Measurements from ENCODE around the gene ZNF614. TPM values are rescaled to one million over a fixed set of nuclear protein-coding genes. Genes with fewer than 3 reads are reported as not detected.

Gene ZNF614
- total and polyA plus RNA-seq, 9 donors, result 6.3 to 12.7 (median 10.1) TPM

GRCh38 chr19:51971624-51972023 lies 56.6 kb downstream of the ZNF614 start:
- no peak for DNase-seq
- no peaks in the 10 kb centered on the region for H3K4me1 ChIP-seq (ENCODE audit: insufficient read depth)
- H3K9me3 ChIP-seq, result peaks cover 18 to 91% of the 10 kb centered on the region in 2 donors
- H3K36me3 ChIP-seq, result peaks cover 32% of the 10 kb centered on the region
- WGBS, 3 donors, result 97 to 99% (median 99%) methylated on average over 4 of the region's 4 CpGs
- H3K4me3 ChIP-seq, result no peak overlapping the region
- intact Hi-C loops (cut with DNase I), result no loop called here
- no peaks in the 10 kb centered on the region for H3K27me3 ChIP-seq
- no peak overlapping the region for H3K27ac ChIP-seq
- no peak for TF ChIP-seq POLR2A (IDR thresholded peaks at IDR 0.05)
- no peak for TF ChIP-seq EP300 (IDR thresholded peaks at IDR 0.05)
- TF ChIP-seq CTCF (IDR thresholded peaks at IDR 0.05), result no peak

DNA sequence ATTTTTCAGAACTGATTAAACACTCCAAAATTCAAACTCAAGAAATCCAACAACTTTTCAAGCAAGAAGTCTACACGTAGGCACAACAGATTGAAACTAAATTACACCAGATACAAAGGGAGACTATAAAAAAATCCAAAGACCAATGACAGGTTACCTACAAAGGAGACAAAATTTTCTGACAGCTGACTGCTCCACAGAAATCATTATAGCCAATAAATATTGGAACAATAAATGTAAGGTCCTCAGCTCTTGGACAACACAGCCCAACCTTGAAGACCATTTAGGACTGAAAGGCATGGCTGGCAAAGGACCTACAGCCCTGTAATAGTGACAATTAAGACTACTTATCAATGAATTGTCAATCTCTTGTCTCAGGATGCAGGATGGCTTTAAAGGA lies 57.5 kb downstream of the ZNF614 start:
- peaks cover 18 to 91% of the 10 kb centered on the region in 2 donors for H3K9me3 ChIP-seq
- H3K36me3 ChIP-seq, result peaks cover 33% of the 10 kb centered on the region
- 95 to 98% (median 97%) methylated on average over 1 of the region's 1 CpG for WGBS, 3 donors
- no peaks in the 10 kb centered on the region for H3K4me1 ChIP-seq (ENCODE audit: insufficient read depth)
- no peak overlapping the region for H3K27ac ChIP-seq
- intact Hi-C loops (cut with DNase I), result no loop called here
- H3K4me3 ChIP-seq, result no peak overlapping the region
- no peak for DNase-seq
- TF ChIP-seq CTCF (IDR thresholded peaks at IDR 0.05) (no peak), POLR2A (IDR thresholded peaks at IDR 0.05) (no peak)
- no peaks in the 10 kb centered on the region for H3K27me3 ChIP-seq

GRCh38 chr19:51965583-51965982 lies 62.6 kb downstream of the ZNF614 start:
- peaks cover 24% of the 10 kb centered on the region for H3K36me3 ChIP-seq
- DNase-seq, result no peak
- 96 to 99% (median 99%) methylated on average over 5 of the region's 5 CpGs for WGBS, 3 donors
- no peak overlapping the region for H3K4me3 ChIP-seq
- TF ChIP-seq EP300 (IDR thresholded peaks at IDR 0.05), result no peak
- H3K4me1 ChIP-seq (ENCODE audit: insufficient read depth), result no peaks in the 10 kb centered on the region
- H3K9me3 ChIP-seq, result peaks cover 0 to 68% of the 10 kb centered on the region in 2 donors
- no peak overlapping the region for H3K27ac ChIP-seq
- intact Hi-C loops (cut with DNase I), result no loop called here
- H3K27me3 ChIP-seq, result no peaks in the 10 kb centered on the region

Other genes starting within 250 kb of the ZNF614 start
- 1 to 10 TPM; 1.5 to 4.5 (median 3.5) TPM for gene FPR3, start 233.2 kb downstream of the ZNF614 start, total RNA-seq
- 10 to 100 TPM in 1 of 2 donors, 1 to 10 TPM in 1; 1.9 to 20.5 TPM for gene FPR3, start 233.2 kb downstream of the ZNF614 start, polyA plus RNA-seq
- 10 to 100 TPM; 18.2 to 33.1 (median 30.0) TPM for gene ZNF577, start 140.4 kb downstream of the ZNF614 start, total RNA-seq
- gene ZNF577, start 140.4 kb downstream of the ZNF614 start, polyA plus RNA-seq, result 10 to 100 TPM; 38.9 to 40.6 TPM
- gene ZNF649, start 123.4 kb downstream of the ZNF614 start, total RNA-seq, result 10 to 100 TPM in 6 of 7 donors, 1 to 10 TPM in 1; 9.4 to 22.4 (median 21.2) TPM
- 10 to 100 TPM; 13.2 to 15.5 TPM for gene ZNF649, start 123.4 kb downstream of the ZNF614 start, polyA plus RNA-seq
- 1 to 10 TPM; 5.1 to 8.0 (median 5.9) TPM for gene ZNF613, start 100.9 kb downstream of the ZNF614 start, total RNA-seq
- gene ZNF613, start 100.9 kb downstream of the ZNF614 start, polyA plus RNA-seq, result 1 to 10 TPM; 4.9 to 7.0 TPM
- gene ZNF350, start 41.5 kb downstream of the ZNF614 start, total RNA-seq, result 10 to 100 TPM in 6 of 7 donors, 1 to 10 TPM in 1; 9.2 to 16.6 (median 13.9) TPM
- gene ZNF350, start 41.5 kb downstream of the ZNF614 start, polyA plus RNA-seq, result 10 to 100 TPM; 10.4 to 16.6 TPM
- gene ZNF615, start 20.2 kb downstream of the ZNF614 start, total RNA-seq, result 10 to 100 TPM in 6 of 7 donors, 1 to 10 TPM in 1; 6.8 to 20.0 (median 15.3) TPM
- 10 to 100 TPM in 1 of 2 donors, 1 to 10 TPM in 1; 9.6 to 11.8 TPM for gene ZNF615, start 20.2 kb downstream of the ZNF614 start, polyA plus RNA-seq
- gene ZNF432, start 20.5 kb upstream of the ZNF614 start, total RNA-seq, result 10 to 100 TPM; 12.3 to 18.4 (median 16.2) TPM
- 10 to 100 TPM in 1 of 2 donors, 1 to 10 TPM in 1; 9.3 to 10.4 TPM for gene ZNF432, start 20.5 kb upstream of the ZNF614 start, polyA plus RNA-seq
- gene ZNF841, start 67.4 kb upstream of the ZNF614 start, total RNA-seq, result 10 to 100 TPM; 13.2 to 33.9 (median 24.2) TPM
- gene ZNF841, start 67.4 kb upstream of the ZNF614 start, polyA plus RNA-seq, result 10 to 100 TPM; 13.8 to 19.1 TPM
- 10 to 100 TPM in 5 of 7 donors, 1 to 10 TPM in 2; 4.5 to 22.3 (median 14.1) TPM for gene ZNF616, start 111.6 kb upstream of the ZNF614 start, total RNA-seq
- 10 to 100 TPM in 1 of 2 donors, 1 to 10 TPM in 1; 5.1 to 10.3 TPM for gene ZNF616, start 111.6 kb upstream of the ZNF614 start, polyA plus RNA-seq
- 10 to 100 TPM; 19.0 to 38.1 (median 26.3) TPM for gene ZNF836, start 143.2 kb upstream of the ZNF614 start, total RNA-seq
- gene ZNF836, start 143.2 kb upstream of the ZNF614 start, polyA plus RNA-seq, result 10 to 100 TPM in 1 of 2 donors, 1 to 10 TPM in 1; 7.4 to 19.4 TPM
- gene PPP2R1A, start 161.7 kb upstream of the ZNF614 start, total RNA-seq, result 100 to 1,000 TPM; 133 to 408 (median 303) TPM
- gene PPP2R1A, start 161.7 kb upstream of the ZNF614 start, polyA plus RNA-seq, result 100 to 1,000 TPM; 127 to 238 TPM
- 10 to 100 TPM in 5 of 7 donors, 1 to 10 TPM in 2; 5.2 to 26.4 (median 19.8) TPM for gene ZNF766, start 241.2 kb upstream of the ZNF614 start, total RNA-seq
- 10 to 100 TPM; 10.1 to 24.3 TPM for gene ZNF766, start 241.2 kb upstream of the ZNF614 start, polyA plus RNA-seq